ENCODE results near the gene OR2M4.

OR2M4 gene

DNA sequence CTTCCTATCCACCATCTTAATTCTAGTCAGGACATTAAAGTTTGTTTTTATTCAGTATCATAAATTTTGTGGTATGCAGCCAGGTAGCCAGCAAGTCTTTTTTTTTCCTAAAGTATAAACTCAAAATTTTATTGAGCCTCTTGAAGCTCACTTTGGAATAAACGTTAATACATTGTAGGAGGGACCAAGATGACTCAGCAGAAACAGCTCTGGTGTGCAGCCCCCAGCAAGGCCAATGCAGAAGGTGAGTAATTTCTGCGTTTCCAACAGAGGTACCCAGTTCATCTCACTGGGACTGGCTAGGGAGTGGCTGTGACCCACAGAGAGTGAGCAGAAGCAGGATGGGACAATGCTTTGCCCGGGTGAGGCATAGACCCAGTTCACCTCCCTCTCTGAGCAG, 43.9 kb upstream of the OR2M4 start (continued):
- TF ChIP-seq ZNF70 (CRISPR knock-in tag; IDR thresholded peaks at IDR 0.05) = no peak
- TF ChIP-seq SNAI2 (CRISPR knock-in tag; IDR thresholded peaks at IDR 0.05) = no peak

DNA sequence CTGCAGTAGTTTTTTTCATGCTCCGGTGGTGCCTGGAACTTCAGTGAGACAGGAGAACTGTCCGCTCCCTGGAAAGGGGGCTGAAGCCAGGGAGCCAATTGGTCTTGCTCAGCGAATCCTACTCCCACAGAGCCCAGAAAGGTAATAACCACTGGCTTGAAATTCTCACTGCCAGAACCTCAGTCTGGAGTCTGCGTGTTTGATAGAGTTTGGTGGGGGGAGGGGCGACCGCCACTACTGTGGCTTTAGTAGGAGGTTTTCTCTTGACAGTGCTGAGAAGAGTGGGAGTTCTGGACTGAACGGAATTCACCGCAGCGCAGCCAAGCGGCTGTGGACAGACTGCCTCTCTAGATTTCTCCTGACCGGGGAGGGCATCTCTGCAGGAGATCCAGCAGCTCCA, 42.2 kb upstream of the OR2M4 start:
- no peak for TF ChIP-seq GLIS3 (CRISPR knock-in tag; IDR thresholded peaks at IDR 0.05)
- TF ChIP-seq, protein P1, sequence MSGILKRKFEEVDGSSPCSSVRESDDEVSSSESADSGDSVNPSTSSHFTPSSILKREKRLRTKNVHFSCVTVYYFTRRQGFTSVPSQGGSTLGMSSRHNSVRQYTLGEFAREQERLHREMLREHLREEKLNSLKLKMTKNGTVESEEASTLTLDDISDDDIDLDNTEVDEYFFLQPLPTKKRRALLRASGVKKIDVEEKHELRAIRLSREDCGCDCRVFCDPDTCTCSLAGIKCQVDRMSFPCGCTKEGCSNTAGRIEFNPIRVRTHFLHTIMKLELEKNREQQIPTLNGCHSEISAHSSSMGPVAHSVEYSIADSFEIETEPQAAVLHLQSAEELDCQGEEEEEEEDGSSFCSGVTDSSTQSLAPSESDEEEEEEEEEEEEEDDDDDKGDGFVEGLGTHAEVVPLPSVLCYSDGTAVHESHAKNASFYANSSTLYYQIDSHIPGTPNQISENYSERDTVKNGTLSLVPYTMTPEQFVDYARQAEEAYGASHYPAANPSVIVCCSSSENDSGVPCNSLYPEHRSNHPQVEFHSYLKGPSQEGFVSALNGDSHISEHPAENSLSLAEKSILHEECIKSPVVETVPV (CRISPR knock-in tag; IDR thresholded peaks at IDR 0.05) = no peak
- no peak for TF ChIP-seq OSR1 (CRISPR knock-in tag; IDR thresholded peaks at IDR 0.05)
- TF ChIP-seq SNAI2 (CRISPR knock-in tag; IDR thresholded peaks at IDR 0.05) = no peak
- TF ChIP-seq, protein P2, sequence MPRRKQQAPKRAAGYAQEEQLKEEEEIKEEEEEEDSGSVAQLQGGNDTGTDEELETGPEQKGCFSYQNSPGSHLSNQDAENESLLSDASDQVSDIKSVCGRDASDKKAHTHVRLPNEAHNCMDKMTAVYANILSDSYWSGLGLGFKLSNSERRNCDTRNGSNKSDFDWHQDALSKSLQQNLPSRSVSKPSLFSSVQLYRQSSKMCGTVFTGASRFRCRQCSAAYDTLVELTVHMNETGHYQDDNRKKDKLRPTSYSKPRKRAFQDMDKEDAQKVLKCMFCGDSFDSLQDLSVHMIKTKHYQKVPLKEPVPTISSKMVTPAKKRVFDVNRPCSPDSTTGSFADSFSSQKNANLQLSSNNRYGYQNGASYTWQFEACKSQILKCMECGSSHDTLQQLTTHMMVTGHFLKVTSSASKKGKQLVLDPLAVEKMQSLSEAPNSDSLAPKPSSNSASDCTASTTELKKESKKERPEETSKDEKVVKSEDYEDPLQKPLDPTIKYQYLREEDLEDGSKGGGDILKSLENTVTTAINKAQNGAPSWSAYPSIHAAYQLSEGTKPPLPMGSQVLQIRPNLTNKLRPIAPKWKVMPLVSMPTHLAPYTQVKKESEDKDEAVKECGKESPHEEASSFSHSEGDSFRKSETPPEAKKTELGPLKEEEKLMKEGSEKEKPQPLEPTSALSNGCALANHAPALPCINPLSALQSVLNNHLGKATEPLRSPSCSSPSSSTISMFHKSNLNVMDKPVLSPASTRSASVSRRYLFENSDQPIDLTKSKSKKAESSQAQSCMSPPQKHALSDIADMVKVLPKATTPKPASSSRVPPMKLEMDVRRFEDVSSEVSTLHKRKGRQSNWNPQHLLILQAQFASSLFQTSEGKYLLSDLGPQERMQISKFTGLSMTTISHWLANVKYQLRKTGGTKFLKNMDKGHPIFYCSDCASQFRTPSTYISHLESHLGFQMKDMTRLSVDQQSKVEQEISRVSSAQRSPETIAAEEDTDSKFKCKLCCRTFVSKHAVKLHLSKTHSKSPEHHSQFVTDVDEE (CRISPR knock-in tag; IDR thresholded peaks at IDR 0.05) = no peak
- no peak for TF ChIP-seq ZFP3 (CRISPR knock-in tag; IDR thresholded peaks at IDR 0.05)
- TF ChIP-seq PPARA (CRISPR knock-in tag; IDR thresholded peaks at IDR 0.05; ENCODE audit: borderline replicate concordance) = no peak
- TF ChIP-seq ARNTL (CRISPR knock-in tag; IDR thresholded peaks at IDR 0.05; ENCODE audit: borderline replicate concordance, low read depth) = no peak
- TF ChIP-seq ESRRG (CRISPR knock-in tag; IDR thresholded peaks at IDR 0.05) = no peak
- TF ChIP-seq RARB (CRISPR knock-in tag; IDR thresholded peaks at IDR 0.05) = no peak
- TF ChIP-seq ZNF8 (CRISPR knock-in tag; IDR thresholded peaks at IDR 0.05) = no peak
- TF ChIP-seq ZFP30 (CRISPR knock-in tag; IDR thresholded peaks at IDR 0.05) = no peak
- no peak for TF ChIP-seq ZNF565 (CRISPR knock-in tag; conservative IDR thresholded peaks at IDR 0.05; ENCODE audit: low read depth)
- no peak for TF ChIP-seq CSDC2 (CRISPR knock-in tag; IDR thresholded peaks at IDR 0.05)
- TF ChIP-seq, protein P3, sequence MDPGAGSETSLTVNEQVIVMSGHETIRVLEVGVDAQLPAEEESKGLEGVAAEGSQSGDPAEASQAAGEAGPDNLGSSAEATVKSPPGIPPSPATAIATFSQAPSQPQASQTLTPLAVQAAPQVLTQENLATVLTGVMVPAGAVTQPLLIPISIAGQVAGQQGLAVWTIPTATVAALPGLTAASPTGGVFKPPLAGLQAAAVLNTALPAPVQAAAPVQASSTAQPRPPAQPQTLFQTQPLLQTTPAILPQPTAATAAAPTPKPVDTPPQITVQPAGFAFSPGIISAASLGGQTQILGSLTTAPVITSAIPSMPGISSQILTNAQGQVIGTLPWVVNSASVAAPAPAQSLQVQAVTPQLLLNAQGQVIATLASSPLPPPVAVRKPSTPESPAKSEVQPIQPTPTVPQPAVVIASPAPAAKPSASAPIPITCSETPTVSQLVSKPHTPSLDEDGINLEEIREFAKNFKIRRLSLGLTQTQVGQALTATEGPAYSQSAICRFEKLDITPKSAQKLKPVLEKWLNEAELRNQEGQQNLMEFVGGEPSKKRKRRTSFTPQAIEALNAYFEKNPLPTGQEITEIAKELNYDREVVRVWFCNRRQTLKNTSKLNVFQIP (CRISPR knock-in tag; IDR thresholded peaks at IDR 0.05; ENCODE audit: borderline replicate concordance, low read depth) = no peak
- TF ChIP-seq TOX (CRISPR knock-in tag; IDR thresholded peaks at IDR 0.05; ENCODE audit: borderline replicate concordance) = no peak
- ATAC-seq = no peak

DNA sequence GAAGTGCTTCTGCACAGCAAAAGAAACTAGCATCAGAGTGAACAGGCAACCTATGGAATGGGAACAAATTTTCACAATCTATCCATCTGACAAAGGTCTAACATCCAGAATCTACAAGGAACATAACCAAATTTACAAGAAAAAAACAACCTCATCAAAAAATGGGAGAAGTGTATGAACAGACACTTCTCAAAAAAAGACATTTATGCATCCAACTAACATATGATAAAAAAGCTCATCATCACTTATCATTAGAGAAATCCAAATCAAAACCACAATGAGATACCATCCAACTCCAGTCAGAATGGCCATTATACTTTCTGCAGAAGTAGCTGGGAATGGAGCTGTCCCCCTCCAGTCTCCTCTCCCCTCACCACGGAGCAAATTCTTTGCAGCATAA, 37.1 kb upstream of the OR2M4 start:
- ATAC-seq = no peak
- TF ChIP-seq, protein P3 (CRISPR knock-in tag; IDR thresholded peaks at IDR 0.05; ENCODE audit: borderline replicate concordance, low read depth) = no peak
- no peak for TF ChIP-seq ZC3H10 (CRISPR knock-in tag; IDR thresholded peaks at IDR 0.05)
- no peak for TF ChIP-seq ESRRG (CRISPR knock-in tag; IDR thresholded peaks at IDR 0.05)
- TF ChIP-seq CSDC2 (CRISPR knock-in tag; IDR thresholded peaks at IDR 0.05) = no peak
- TF ChIP-seq PPARA (CRISPR knock-in tag; IDR thresholded peaks at IDR 0.05; ENCODE audit: borderline replicate concordance) = no peak

DNA sequence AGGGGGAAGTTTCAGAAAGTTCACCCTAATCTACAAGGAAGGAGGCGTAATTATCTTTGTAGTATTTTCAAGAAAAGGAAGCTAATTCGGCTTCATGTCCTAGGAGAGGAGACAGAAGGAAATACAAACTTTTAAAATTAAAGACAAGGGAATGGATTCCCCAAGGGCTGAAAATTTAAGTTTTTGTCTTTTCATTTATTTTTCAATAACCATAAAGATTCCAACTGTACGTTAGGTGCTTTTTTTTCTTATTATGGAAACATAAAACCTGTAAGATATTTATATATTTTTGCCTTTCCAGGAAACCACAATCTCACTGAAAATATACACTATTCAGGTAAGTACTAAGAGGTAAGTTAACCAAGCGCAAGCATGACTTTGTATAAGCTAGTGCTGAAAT, 34.3 kb upstream of the OR2M4 start, which contains the start of gene OR2M3:
Gene OR2M3, plus strand, starts transcription at position 301 of the 400 bp plus-strand sequence. CDS start 5,803 bp downstream, outside the sequence.
- no peak for ATAC-seq
- TF ChIP-seq RARB (CRISPR knock-in tag; IDR thresholded peaks at IDR 0.05) (no peak), ESRRG (CRISPR knock-in tag; IDR thresholded peaks at IDR 0.05) (no peak), TCF4 (CRISPR knock-in tag; IDR thresholded peaks at IDR 0.05; ENCODE audit: borderline replicate concordance) (no peak), SNAI2 (CRISPR knock-in tag; IDR thresholded peaks at IDR 0.05) (no peak), ZNF70 (CRISPR knock-in tag; IDR thresholded peaks at IDR 0.05) (no peak), ISL1 (CRISPR knock-in tag; IDR thresholded peaks at IDR 0.05) (no peak), CSDC2 (CRISPR knock-in tag; IDR thresholded peaks at IDR 0.05) (no peak), OSR1 (CRISPR knock-in tag; IDR thresholded peaks at IDR 0.05) (no peak), ZFP30 (CRISPR knock-in tag; IDR thresholded peaks at IDR 0.05) (no peak), ZNF8 (CRISPR knock-in tag; IDR thresholded peaks at IDR 0.05) (no peak), BACH2 (CRISPR knock-in tag; IDR thresholded peaks at IDR 0.05; ENCODE audit: borderline replicate concordance) (no peak), PPARA (CRISPR knock-in tag; IDR thresholded peaks at IDR 0.05; ENCODE audit: borderline replicate concordance) (no peak)
- TF ChIP-seq, protein P4, sequence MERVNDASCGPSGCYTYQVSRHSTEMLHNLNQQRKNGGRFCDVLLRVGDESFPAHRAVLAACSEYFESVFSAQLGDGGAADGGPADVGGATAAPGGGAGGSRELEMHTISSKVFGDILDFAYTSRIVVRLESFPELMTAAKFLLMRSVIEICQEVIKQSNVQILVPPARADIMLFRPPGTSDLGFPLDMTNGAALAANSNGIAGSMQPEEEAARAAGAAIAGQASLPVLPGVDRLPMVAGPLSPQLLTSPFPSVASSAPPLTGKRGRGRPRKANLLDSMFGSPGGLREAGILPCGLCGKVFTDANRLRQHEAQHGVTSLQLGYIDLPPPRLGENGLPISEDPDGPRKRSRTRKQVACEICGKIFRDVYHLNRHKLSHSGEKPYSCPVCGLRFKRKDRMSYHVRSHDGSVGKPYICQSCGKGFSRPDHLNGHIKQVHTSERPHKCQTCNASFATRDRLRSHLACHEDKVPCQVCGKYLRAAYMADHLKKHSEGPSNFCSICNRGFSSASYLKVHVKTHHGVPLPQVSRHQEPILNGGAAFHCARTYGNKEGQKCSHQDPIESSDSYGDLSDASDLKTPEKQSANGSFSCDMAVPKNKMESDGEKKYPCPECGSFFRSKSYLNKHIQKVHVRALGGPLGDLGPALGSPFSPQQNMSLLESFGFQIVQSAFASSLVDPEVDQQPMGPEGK (CRISPR knock-in tag; IDR thresholded peaks at IDR 0.05; ENCODE audit: borderline replicate concordance) = no peak
- TF ChIP-seq, protein P2 (CRISPR knock-in tag; IDR thresholded peaks at IDR 0.05) = no peak
- TF ChIP-seq, protein P3 (CRISPR knock-in tag; IDR thresholded peaks at IDR 0.05; ENCODE audit: borderline replicate concordance, low read depth) = no peak
